MM.1S (cell line): Measurements from ENCODE around the gene SPOP.

Experiments
- EZH2 ChIP-seq: fragments of 300-600 bp; sonication (generic); optimal IDR thresholded peaks from 2 replicates; pipeline ENCODE3; 2017; ENCODE audit warnings: low read depth, mild to moderate bottlenecking, antibody characterized with exemption, low read length, mixed read lengths
- EZH2phosphoT487 ChIP-seq: fragments of 300-600 bp; sonication (generic); IDR thresholded peaks from 2 replicates; pipeline ENCODE4 v1.6.1; 2018; ENCODE audit warnings: antibody characterized with exemption, low read length
- TF ChIP-seq, protein P1 (sequence below): fragments of 300-600 bp; sonication (generic); IDR thresholded peaks from 2 replicates; pipeline ENCODE4 v1.5.1; 2016; ENCODE audit warnings: antibody characterized with exemption, low read length, mixed read lengths

GRCh38 chr17:49554694-49555494 is 123.0 kb downstream of the SPOP start:
- TF ChIP-seq, protein P1, sequence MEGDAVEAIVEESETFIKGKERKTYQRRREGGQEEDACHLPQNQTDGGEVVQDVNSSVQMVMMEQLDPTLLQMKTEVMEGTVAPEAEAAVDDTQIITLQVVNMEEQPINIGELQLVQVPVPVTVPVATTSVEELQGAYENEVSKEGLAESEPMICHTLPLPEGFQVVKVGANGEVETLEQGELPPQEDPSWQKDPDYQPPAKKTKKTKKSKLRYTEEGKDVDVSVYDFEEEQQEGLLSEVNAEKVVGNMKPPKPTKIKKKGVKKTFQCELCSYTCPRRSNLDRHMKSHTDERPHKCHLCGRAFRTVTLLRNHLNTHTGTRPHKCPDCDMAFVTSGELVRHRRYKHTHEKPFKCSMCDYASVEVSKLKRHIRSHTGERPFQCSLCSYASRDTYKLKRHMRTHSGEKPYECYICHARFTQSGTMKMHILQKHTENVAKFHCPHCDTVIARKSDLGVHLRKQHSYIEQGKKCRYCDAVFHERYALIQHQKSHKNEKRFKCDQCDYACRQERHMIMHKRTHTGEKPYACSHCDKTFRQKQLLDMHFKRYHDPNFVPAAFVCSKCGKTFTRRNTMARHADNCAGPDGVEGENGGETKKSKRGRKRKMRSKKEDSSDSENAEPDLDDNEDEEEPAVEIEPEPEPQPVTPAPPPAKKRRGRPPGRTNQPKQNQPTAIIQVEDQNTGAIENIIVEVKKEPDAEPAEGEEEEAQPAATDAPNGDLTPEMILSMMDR: no peak
- no peak for TF ChIP-seq EZH2phosphoT487
- TF ChIP-seq EZH2: no peak
